OCI-LY1 (cell line): ENCODE data around the gene SCRG1.

Experiments
- H2AFZ ChIP-seq: fragments of 200-600 bp; sonication (generic), shearing (Covaris generic); 2 replicates; pipeline ENCODE4 v1.6.0; 2014; ENCODE audit warnings: antibody characterized with exemption, mild to moderate bottlenecking, low read length
- H3F3A ChIP-seq: fragments of 200-600 bp; sonication (generic), shearing (Covaris generic); 2 replicates; pipeline ENCODE4 v1.6.0; 2014; ENCODE audit warnings: mild to moderate bottlenecking, antibody characterized with exemption, low read length, moderate library complexity; ENCODE audit not compliant: insufficient read depth
- H3K27ac ChIP-seq: fragments of 200-600 bp; sonication (generic); 2 replicates; pipeline ENCODE4 v1.5.1; 2014; ENCODE audit warnings: low read length, mixed run types, mild to moderate bottlenecking, low read depth; ENCODE audit not compliant: poor library complexity, severe bottlenecking
- H3K27me3 ChIP-seq: fragments of 200-600 bp; sonication (generic); 2 replicates; pipeline ENCODE4 v1.6.0; 2014; ENCODE audit warnings: antibody characterized with exemption, mild to moderate bottlenecking, low read length, moderate library complexity; ENCODE audit not compliant: insufficient read depth
- H3K36me3 ChIP-seq: fragments of 200-600 bp; sonication (generic); 2 replicates; pipeline ENCODE4 v1.6.1; 2014; ENCODE audit warnings: mild to moderate bottlenecking, antibody characterized with exemption, low read length, moderate library complexity, mixed read lengths; ENCODE audit not compliant: insufficient read depth
- H3K4me1 ChIP-seq: fragments of 200-600 bp; sonication (generic); 2 replicates; pipeline ENCODE4 v1.5.1; 2014; ENCODE audit warnings: mild to moderate bottlenecking, low read length, moderate library complexity; ENCODE audit not compliant: insufficient read depth, severe bottlenecking
- H3K4me2 ChIP-seq: fragments of 200-600 bp; sonication (generic), shearing (Covaris generic); 2 replicates; pipeline ENCODE4 v1.6.1; 2014; ENCODE audit warnings: low read length
- H3K4me3 ChIP-seq: fragments of 200-600 bp; sonication (generic); 2 replicates; pipeline ENCODE4 v1.5.1; 2014; ENCODE audit warnings: low read length, low read depth, mild to moderate bottlenecking, mixed read lengths; ENCODE audit not compliant: poor library complexity, severe bottlenecking
- H3K79me2 ChIP-seq: fragments of 200-600 bp; shearing (Covaris generic); 2 replicates; pipeline ENCODE4 v1.6.1; 2016; ENCODE audit warnings: mixed run types, low read length, mixed read lengths; ENCODE audit not compliant: insufficient read depth
- H3K9ac ChIP-seq: fragments of 200-600 bp; sonication (generic), shearing (Covaris generic); 2 replicates; pipeline ENCODE4 v1.6.1; 2014; ENCODE audit warnings: mild to moderate bottlenecking, low read length, mixed read lengths
- H3K9me2 ChIP-seq: fragments of 200-600 bp; sonication (generic), shearing (Covaris generic); 2 replicates; pipeline ENCODE4 v1.6.1; 2014; ENCODE audit warnings: low read depth, mild to moderate bottlenecking, low read length, mixed read lengths
- H3K9me3 ChIP-seq: fragments of 200-600 bp; shearing (Covaris generic); 2 replicates; pipeline ENCODE4 v1.6.1; 2014; ENCODE audit warnings: low read length, mixed read lengths
- H4K20me1 ChIP-seq: fragments of 200-600 bp; sonication (generic), shearing (Covaris generic); 2 replicates; pipeline ENCODE4 v1.6.0; 2016; ENCODE audit warnings: mild to moderate bottlenecking, low read length; ENCODE audit not compliant: insufficient read depth
- EZH2 ChIP-seq: fragments of 200-600 bp; sonication (generic), shearing (Covaris generic); IDR thresholded peaks from 2 replicates; pipeline ENCODE4 v1.8.0; 2017; ENCODE audit warnings: borderline replicate concordance, mixed run types, mild to moderate bottlenecking, antibody characterized with exemption, low read length, moderate library complexity, mixed read lengths
- TF ChIP-seq, protein P1 (sequence below): fragments of 200-600 bp; sonication (generic), shearing (Covaris generic); IDR thresholded peaks from 2 replicates; pipeline ENCODE4 v1.5.1; 2017; ENCODE audit warnings: mild to moderate bottlenecking, antibody characterized with exemption, low read length, moderate library complexity, mixed read lengths

SCRG1 gene

DNA sequence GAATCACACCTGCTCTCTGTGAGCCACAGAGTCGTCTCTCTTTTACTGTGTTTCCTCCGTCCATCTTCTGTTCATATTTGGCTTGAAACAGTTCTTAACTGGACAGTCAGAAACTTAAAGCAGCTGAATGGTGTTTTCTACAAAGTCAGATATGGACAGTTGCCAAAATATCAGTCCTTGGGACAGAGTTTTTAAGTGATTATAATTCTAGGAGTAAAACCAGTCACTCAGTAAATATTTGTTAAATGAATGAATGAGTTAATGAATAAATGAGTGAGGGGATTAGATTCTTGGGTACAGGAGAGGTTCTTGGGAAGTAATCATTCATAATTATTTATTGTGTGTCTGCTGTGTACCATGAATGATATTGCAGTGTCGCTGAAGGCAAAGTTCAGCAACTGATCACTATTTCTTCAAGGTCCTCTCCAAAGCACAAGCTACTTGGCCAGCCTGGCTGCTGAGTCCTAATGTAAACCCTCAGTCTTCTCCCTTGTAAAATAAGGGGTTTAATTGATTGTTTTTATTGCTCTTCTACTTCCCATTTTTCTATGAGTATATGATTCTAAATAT is 5.5 kb upstream of the SCRG1 start:
- Histone ChIP-seq H3F3A (no peaks in the 10 kb centered on the region), H3K9me3 (no peaks in the 10 kb centered on the region), H3K9me2 (no peaks in the 10 kb centered on the region), H3K27ac (no peak overlapping the region), H3K4me1 (no peaks in the 10 kb centered on the region), H4K20me1 (no peaks in the 10 kb centered on the region), H3K9ac (no peak overlapping the region), H3K27me3 (no peaks in the 10 kb centered on the region), H3K79me2 (no peaks in the 10 kb centered on the region), H3K4me3 (no peak overlapping the region), H3K4me2 (no peak overlapping the region), H3K36me3 (no peaks in the 10 kb centered on the region), H2AFZ (no peak overlapping the region)
- no peak for TF ChIP-seq EZH2
- TF ChIP-seq, protein P1, sequence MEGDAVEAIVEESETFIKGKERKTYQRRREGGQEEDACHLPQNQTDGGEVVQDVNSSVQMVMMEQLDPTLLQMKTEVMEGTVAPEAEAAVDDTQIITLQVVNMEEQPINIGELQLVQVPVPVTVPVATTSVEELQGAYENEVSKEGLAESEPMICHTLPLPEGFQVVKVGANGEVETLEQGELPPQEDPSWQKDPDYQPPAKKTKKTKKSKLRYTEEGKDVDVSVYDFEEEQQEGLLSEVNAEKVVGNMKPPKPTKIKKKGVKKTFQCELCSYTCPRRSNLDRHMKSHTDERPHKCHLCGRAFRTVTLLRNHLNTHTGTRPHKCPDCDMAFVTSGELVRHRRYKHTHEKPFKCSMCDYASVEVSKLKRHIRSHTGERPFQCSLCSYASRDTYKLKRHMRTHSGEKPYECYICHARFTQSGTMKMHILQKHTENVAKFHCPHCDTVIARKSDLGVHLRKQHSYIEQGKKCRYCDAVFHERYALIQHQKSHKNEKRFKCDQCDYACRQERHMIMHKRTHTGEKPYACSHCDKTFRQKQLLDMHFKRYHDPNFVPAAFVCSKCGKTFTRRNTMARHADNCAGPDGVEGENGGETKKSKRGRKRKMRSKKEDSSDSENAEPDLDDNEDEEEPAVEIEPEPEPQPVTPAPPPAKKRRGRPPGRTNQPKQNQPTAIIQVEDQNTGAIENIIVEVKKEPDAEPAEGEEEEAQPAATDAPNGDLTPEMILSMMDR: no peak

DNA sequence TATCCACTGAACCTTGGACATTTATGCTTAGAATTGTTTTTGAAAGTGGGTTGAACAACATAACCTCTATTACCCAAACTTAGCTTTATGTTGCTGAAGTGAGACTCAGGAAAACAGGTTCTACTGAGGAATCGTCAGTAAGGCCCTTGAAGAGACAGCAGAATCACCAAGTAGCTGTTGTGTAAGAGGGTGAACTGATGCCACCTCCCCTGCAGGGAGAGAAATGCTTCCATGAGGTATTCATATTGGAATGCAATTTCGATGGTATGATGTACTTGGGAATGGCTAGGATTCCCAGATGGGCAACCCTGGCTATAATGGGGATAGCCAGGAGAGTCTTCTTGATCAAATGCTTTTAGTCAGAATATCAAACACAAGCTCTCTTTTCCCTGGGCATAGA is 4.1 kb upstream of the SCRG1 start:
- H3K36me3 ChIP-seq: no peaks in the 10 kb centered on the region
- no peak for TF ChIP-seq EZH2
- TF ChIP-seq, protein P1: no peak
- no peak overlapping the region for H3K27ac ChIP-seq
- H3K79me2 ChIP-seq: no peaks in the 10 kb centered on the region
- no peaks in the 10 kb centered on the region for H3K4me1 ChIP-seq
- no peak overlapping the region for H3K4me3 ChIP-seq
- no peaks in the 10 kb centered on the region for H3K9me2 ChIP-seq
- no peaks in the 10 kb centered on the region for H4K20me1 ChIP-seq
- H3F3A ChIP-seq: no peaks in the 10 kb centered on the region
- no peaks in the 10 kb centered on the region for H3K9me3 ChIP-seq
- H3K27me3 ChIP-seq: no peaks in the 10 kb centered on the region
- no peak overlapping the region for H3K9ac ChIP-seq
- no peak overlapping the region for H2AFZ ChIP-seq
- no peak overlapping the region for H3K4me2 ChIP-seq

DNA sequence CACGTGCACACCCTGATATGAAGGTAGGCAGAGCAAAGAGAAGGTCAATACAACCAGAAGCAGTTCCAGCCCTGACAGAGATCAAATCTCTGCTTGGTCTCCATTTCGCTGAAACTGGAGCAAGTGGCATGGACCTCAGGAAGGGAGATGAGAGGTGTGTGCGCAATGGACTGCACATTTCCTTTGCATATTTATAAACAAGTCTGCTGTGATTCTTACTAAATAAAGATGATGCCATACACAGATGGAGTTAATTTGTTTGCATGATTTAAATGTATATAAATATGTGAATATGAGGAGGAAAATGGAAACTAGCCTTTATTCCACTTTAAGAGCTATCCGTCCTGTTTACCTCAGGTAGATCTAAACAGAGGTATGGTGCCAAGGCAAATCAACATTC is 2.1 kb upstream of the SCRG1 start:
- Histone ChIP-seq H3K4me3 (no peak overlapping the region), H3F3A (no peaks in the 10 kb centered on the region), H3K4me1 (no peaks in the 10 kb centered on the region), H2AFZ (no peak overlapping the region), H3K4me2 (no peak overlapping the region), H3K36me3 (no peaks in the 10 kb centered on the region), H3K27me3 (no peaks in the 10 kb centered on the region), H3K27ac (no peak overlapping the region), H3K9me3 (no peaks in the 10 kb centered on the region), H3K79me2 (no peaks in the 10 kb centered on the region), H3K9me2 (no peaks in the 10 kb centered on the region), H3K9ac (no peak overlapping the region), H4K20me1 (no peaks in the 10 kb centered on the region)
- TF ChIP-seq EZH2: no peak
- TF ChIP-seq, protein P1: no peak
